ENCODE measurements around the gene BRD4.

The BRD4 gene

GRCh38 chr19:15222738-15223648 is 109.3 kb downstream of the BRD4 start:
- DNase-seq: peak; percentile 73 to 76

- DNase-seq: no peak
Measured at GRCh38 chr19:15220833-15221232, 111.5 kb downstream of the BRD4 start.

- DNase-seq: no peak
Measured at GRCh38 chr19:15218501-15218900, 113.8 kb downstream of the BRD4 start.

GRCh38 chr19:15216363-15216762 is 116.0 kb downstream of the BRD4 start:
- no peak for DNase-seq

- no peak for DNase-seq
Measured at GRCh38 chr19:15213715-15214381, 118.5 kb downstream of the BRD4 start.

GRCh38 chr19:15212711-15213110 is 119.6 kb downstream of the BRD4 start:
- DNase-seq: no peak

- DNase-seq: no peak
Measured at GRCh38 chr19:15210323-15210781, 122.0 kb downstream of the BRD4 start.

- DNase-seq: no peak
Measured at GRCh38 chr19:15201374-15202023, 130.8 kb downstream of the BRD4 start.

GRCh38 chr19:15200553-15201364 is 131.6 kb downstream of the BRD4 start, which contains the start of gene NOTCH3:
Gene NOTCH3 (minus strand): TSS chr19:15200995. CDS start chr19:15200905, 90 bp downstream.
- DNase-seq: no peak

GRCh38 chr19:15199661-15200552 is 132.4 kb downstream of the BRD4 start:
- no peak for DNase-seq

GRCh38 chr19:15198951-15199660 is 133.2 kb downstream of the BRD4 start:
- no peak for DNase-seq

- DNase-seq: no peak
Measured at GRCh38 chr19:15197942-15198341, 134.4 kb downstream of the BRD4 start.

GRCh38 chr19:15197275-15197941 is 134.9 kb downstream of the BRD4 start:
- DNase-seq: no peak

GRCh38 chr19:15196360-15197005 is 135.9 kb downstream of the BRD4 start:
- DNase-seq: no peak

- DNase-seq: peak in 1 of 2 experiments; percentile 13
Measured at GRCh38 chr19:15195371-15196334, 136.7 kb downstream of the BRD4 start.

- no peak for DNase-seq
Measured at GRCh38 chr19:15194938-15195337, 137.4 kb downstream of the BRD4 start.

- no peak for DNase-seq
Measured at GRCh38 chr19:15191982-15192381, 140.4 kb downstream of the BRD4 start.

GRCh38 chr19:15191514-15191913 is 140.8 kb downstream of the BRD4 start:
- DNase-seq: no peak

Measured in stimulated activated CD4-positive, alpha-beta T cell treated with anti-CD3 and anti-CD28 coated beads, Interleukin-4, amount 100 ng/mL, for 4 hours (primary cell).